Stimulated activated CD4-positive, alpha-beta T cell treated with anti-CD3 and anti-CD28 coated beads, Interleukin-12 subunit alpha, Interleukin-12 subunit beta, amount 100 ng/mL, for 4 hours (primary cell): ENCODE results near the gene GNPAT.

ENCODE experiments used
- DNase-seq: peaks from one replicate; pipeline ENCODE4 v3.0.0-alpha.2; 2020

GNPAT gene

GRCh38 chr1:231248778-231249177 lies 7.8 kb downstream of the GNPAT start:
- DNase-seq, result no peak

GRCh38 chr1:231252336-231252735 lies 11.3 kb downstream of the GNPAT start:
- DNase-seq, result no peak

- no peak for DNase-seq
Observed at GRCh38 chr1:231260351-231260750, 19.3 kb downstream of the GNPAT start.

- no peak for DNase-seq
Observed at GRCh38 chr1:231264642-231265041, 23.6 kb downstream of the GNPAT start.

DNA sequence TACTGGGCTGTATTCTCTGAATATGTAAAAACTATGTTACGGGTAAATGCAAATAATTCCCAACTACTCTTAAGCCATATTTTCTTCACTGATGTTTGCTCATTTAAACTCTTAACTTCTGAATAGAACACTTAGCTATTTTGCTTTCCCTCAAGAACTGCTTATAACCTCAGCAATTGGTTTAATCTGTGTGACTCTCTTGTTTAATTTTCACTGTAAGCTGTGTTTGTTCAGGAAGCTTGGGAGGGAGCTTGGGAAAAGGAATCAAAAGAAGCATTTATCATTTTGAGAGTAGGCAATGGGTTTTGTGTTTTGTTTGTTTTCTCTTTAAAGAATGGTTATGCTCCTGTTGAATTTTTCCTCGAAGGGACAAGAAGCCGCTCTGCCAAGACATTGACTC lies 24.4 kb downstream of the GNPAT start:
- DNase-seq, result no peak

GRCh38 chr1:231266811-231267322 lies 25.9 kb downstream of the GNPAT start:
- DNase-seq, result no peak

GRCh38 chr1:231272173-231272572 lies 31.2 kb downstream of the GNPAT start:
- DNase-seq, result no peak

DNA sequence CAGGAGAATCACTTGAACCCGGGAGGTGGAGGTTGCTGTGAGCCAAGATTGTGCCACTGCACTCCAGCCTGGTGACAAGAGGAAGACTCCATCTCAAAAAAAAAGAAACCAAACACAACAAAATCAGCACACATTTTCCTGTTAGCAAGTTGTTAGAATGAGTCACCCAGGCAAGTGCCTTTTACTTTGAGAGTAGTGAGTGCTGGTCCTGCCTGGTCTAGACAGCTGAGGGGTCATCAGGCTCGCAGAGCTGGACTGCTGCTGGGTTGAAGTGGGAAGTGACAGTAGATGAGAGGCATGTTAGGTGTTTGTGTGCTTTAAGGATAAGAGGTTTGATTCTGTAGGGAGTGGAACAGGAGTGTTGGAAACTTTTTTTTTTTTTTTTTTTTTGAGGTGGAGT lies 31.9 kb downstream of the GNPAT start:
- DNase-seq, result no peak

GRCh38 chr1:231274119-231274825 lies 33.3 kb downstream of the GNPAT start:
- no peak for DNase-seq

DNA sequence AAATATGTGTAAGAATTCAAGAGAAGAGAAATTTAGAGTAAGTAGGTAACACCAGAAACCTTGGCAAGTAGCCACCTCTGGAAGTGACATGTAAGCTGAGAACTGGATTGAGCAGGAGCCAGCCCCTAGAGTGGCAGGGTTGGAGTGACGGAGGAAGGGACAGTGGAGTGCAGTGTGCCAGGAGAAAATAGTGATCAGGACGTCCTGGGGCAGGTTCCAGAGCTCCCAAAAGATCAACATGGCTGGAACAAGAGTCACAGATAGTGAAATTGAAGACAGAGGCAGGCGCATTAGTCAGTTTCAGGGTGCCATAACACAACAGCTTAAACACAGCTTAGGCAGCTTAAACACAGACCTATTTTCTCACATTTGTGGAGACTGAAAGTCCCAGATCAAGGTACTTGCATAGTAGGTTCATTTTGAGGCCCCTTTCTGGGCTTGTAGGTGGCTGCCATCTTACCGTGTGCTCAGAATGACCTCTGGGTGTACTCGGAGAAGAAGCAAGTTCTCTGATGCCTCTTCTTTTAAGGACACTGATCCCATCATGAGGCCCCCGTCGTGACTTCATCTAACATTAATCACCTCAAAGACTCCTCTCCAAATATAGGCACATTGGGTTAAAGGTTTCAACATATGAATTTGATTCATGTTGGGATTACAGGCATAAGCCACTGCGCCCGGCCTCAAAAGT lies 37.2 kb downstream of the GNPAT start:
- no peak for DNase-seq

GRCh38 chr1:231279081-231279480 lies 38.1 kb downstream of the GNPAT start:
- DNase-seq, result no peak

DNA sequence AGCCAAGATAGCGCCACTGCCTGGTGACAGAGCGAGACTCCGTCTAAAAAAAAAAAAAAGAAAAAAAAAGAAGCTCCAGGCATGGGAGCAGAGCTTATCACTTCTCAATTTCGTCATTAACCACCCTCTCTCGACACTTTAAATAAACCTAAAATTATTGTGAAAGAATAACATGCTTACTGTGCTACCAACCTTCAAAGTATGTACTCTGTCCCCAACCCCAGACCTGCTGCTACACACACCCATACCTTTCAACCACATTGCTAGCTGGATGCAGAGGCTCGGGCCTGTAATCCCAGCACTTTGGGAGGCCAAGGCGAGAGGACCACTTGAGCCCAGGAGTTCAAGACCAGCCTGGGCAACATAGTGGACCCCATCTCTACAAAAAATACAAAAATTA lies 38.7 kb downstream of the GNPAT start:
- DNase-seq, result no peak

DNA sequence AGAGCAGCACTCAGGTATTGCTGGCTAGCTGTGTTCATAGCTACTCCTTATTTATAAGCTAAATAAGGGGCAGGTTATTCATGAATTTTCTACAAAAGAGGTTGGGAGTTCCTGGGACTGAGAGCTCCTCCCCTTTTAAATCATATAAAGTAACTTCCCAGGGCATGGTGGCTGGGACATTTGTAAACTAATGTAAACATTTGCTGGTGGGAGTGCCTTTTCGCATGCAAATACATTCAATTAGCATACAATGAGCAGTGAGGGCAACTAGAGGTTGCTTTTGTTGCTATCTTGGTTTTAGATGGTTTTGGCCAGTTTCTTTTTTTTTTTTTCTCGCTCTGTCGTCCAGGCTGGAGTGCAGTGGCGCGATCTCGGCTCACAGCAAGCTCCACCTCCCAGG lies 43.4 kb downstream of the GNPAT start:
- no peak for DNase-seq

- DNase-seq, result no peak
Observed at GRCh38 chr1:231286603-231287002, 45.6 kb downstream of the GNPAT start.

DNA sequence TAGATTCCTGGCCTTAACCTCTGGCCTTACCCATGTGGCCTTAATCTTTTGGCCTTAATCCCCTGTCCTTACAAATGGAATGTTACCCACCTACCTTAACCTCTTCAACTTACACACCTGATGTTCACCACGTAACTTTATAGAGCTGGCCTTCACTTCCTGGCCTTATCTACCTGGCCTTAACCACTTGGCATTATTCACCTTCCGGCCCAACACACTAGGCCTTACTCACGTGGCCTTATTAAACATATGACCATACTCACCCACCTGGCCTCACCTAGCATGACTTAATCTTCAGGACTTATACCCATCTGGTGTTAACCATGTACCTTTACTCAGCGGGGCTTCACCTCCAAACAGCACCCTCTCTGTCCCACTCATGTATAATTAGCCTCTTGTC lies 54.9 kb downstream of the GNPAT start:
- DNase-seq, result no peak

GRCh38 chr1:231301990-231302389 lies 61.0 kb downstream of the GNPAT start:
- no peak for DNase-seq

DNA sequence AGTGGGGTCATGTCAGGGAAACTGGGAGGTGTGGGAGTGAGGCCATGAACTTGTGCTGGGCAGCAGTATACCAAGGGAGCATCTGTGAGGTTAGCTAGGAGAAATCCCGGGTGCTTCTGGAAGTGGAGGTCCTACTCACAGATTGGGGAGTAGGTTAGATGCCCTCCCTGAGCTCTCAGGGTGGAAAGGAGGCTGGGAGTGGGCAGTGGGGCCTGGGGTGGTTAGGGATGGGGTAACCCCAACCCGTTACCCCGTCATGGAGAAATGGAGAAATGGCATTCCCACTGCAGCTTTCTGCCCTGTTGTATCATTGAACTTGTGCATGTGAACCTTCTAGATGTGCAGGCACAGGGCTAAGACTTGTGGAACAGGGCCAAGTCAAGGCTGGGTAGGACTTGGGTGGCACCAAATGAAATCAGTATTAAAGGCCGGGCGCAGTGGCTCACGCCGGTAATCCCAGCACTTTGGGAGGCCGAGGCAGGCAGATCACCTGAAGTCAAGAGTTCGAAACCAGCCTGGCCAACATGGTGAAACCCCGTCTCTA lies 69.5 kb downstream of the GNPAT start:
- no peak for DNase-seq

DNA sequence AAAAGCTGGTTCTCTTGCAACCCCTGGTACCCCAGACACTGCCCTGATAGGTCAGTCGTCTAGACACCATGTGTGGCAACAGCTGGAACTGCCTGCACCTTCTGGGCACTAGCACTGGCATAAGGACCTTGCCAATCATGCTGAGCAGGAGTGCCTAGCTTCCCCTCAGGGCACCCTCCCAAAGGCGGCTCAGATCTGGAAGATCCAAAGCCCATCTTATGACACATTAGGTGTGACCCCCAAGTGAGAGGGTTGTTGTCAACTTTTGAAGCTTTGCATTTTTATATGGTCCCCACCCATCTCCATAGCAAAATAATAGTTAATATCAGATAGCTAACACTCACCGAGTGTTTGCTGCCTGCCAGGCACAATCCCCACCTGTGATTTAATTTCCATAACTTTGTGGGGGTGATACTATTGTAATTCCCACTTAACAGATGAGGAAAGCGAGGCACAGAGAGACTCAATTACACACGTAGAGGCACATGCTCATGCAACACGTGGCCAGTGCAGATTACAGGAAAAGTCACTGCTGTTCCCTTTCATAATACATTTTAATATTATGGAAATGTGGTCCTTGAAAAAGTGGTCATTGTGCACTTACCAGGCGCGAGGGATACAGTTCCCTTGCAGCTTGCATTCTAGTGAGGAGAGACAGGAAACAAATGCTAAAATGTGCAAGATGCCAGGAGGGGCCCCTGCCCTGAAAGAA lies 70.9 kb downstream of the GNPAT start:
- DNase-seq, result no peak

DNA sequence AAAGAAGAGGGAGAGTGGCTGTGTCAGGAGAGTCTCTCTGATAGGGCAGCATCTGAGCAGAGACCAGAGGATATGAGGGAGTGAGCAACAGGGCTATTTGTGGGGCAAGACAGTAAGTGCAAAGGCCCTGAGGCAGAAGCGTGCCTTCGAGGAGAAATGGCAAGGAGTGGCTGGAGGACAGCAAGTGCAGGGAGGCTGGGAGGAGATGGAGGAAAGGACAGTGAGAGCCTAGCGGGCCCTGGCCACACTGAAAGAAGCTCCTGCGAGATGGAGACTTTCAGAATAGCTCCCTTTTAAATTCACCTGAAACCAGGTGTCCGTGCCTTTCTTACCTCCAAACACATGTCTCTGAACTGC lies 71.4 kb downstream of the GNPAT start:
- no peak for DNase-seq

- DNase-seq, result no peak
Observed at GRCh38 chr1:231313661-231314060, 72.6 kb downstream of the GNPAT start.

- peak; percentile 38 for DNase-seq
Observed at GRCh38 chr1:231315887-231316286, 74.9 kb downstream of the GNPAT start.

DNA sequence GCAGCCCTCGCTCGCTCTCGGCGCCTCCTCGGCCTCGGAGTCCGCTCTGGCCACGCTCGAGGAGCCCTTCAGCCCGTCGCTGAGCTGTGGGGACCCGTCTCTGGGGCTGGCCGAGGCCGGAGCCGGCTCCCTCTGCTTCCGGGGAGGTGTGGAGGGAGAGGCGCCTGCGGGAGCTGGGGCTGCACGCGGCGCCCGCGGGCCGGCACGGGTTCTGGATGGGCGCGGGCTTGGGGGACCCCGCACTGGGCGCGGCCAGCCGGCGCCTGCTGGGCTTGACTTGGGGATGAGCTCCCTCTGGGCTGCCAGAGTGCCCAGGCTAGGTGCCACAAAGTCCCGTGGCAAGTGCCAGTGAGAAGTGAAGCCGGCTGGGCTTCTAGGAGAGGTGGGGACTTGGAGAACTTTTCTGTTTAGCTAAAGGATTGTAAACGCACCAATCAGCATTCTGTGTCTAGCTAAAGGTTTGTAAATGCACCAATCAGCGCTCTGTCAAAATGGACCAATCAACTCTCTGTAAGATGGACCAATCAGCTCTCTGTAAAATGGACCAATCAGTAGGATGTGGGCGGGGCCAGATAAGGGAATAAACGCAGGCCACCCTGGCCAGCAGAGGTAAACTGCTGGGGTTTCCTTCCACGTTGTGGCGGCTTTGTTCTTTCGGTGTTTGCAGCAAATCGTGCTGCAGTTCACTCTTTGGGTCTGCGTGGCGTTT lies 76.4 kb downstream of the GNPAT start:
- no peak for DNase-seq

DNA sequence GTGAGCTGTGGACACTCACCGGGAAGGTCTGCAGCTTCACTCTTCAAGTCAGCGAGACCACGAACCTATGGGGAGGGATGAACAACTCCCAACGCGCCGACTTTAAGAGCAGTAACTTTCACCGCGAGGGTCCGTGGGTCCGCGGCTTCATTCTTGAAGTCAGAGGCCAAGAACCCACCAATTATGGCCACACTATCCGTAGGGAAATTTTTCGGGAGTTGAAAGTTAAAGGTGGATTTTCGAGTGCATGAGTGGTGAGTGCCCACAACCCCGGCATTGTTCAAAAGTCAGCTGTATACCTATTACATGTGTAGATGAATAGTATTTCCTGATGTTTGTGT lies 77.0 kb downstream of the GNPAT start:
- no peak for DNase-seq
